HG02840 (cell line): ENCODE results near the gene NSD2.
"Not testable (repeated sequence)": the region's sequence is repeated elsewhere in the genome, so short reads cannot be mapped to it uniquely, and the experiment has no call there.

Source experiments
- ATAC-seq: cut with Tn5 transposase; IDR thresholded peaks from one replicate; pipeline ENCODE4 v1.9.1; 2021; ENCODE audit warnings: mild to moderate bottlenecking, moderate library complexity, moderate number of reproducible peaks; ENCODE audit not compliant: unreplicated experiment, low FRiP score

NSD2 gene

DNA sequence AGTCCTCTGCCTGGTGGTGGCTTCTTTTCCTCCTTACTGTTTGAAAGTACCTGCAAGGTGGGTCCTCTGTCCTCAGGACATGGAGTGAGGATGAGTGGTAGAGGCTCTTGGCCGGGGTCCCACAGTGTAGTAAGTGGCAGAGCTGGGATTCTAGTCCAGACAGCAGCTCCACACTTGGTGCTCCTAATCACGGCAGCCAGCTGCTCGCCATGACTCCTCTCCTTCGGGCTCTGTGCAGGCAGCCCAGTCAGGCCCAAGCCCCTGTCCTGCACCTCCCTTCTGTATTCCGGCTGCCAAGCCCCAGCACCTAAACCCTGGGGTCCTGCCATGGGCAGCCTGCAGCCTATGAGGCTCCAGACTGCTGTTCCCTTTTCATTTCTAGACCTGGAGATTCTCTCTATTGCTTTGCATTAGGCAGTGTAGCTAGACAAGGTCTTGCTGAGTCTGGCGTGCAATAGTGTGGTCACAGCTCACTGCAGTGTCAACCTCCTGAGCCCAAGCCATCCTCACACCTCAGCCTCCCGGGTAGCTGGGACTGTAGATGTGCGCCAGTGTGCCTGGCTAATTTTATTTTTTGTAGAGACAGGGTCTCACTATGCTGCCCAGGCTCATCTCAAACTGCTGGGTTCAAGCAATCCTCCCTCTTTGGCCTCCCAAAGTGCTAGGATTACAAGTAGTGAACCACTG, 24.9 kb downstream of the NSD2 start:
- ATAC-seq: no peak

DNA sequence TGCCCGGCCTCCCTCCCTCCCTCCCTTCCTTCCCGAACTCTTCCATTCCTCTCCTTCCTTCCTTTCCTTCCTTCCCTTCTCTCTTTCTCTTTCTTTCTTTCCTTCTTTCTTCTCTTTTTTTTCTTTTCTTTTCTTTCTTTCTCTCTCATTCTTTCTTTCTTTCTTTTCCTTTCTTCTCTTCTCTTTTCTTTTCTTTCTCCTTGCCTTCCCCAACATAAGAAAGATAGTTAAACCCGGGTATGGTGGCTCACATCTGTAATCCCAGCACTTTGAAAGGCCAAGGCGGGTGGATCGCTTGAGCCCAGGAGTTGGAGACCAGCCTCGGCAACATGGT, 25.4 kb downstream of the NSD2 start:
- no peak for ATAC-seq

DNA sequence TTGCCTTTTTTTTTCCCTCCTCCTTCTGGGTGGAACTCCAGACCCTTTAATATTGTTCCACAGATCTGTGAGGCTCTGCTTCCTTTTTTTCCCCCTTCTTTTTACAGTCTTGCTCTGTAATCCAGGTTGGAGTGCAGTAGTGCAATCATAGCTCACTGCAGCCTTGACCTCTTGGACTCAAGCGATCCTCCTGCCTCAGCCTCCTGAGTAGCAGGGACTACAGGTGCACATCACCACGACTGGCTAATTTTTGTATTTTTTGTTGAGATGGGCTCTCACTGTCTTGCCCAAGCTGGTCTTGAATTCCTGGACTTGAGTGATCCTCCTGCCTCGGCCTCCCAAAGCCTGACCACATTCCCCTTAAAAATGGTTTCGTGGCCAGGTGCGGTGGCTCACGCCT, 26.8 kb downstream of the NSD2 start:
- no peak for ATAC-seq

DNA sequence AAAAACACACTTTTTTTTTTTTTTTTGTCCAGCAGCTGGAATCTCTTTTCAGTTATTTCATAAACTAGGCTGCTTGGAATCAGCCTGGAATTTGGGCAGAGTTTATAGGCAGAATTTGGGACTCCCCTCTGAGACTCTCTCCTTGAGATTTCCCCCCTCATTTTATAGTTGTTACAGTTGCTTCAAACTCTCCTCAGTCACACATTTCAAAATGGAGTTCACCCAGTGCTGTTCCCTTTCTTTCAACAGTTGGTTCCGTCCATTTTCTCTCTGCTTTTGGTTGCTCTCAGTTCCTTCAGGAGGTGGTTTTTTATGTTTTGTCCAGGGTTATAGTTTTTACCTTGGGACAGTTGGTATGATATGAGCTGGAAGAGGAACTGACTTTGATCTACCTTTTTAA, 27.5 kb downstream of the NSD2 start:
- ATAC-seq: no peak

DNA sequence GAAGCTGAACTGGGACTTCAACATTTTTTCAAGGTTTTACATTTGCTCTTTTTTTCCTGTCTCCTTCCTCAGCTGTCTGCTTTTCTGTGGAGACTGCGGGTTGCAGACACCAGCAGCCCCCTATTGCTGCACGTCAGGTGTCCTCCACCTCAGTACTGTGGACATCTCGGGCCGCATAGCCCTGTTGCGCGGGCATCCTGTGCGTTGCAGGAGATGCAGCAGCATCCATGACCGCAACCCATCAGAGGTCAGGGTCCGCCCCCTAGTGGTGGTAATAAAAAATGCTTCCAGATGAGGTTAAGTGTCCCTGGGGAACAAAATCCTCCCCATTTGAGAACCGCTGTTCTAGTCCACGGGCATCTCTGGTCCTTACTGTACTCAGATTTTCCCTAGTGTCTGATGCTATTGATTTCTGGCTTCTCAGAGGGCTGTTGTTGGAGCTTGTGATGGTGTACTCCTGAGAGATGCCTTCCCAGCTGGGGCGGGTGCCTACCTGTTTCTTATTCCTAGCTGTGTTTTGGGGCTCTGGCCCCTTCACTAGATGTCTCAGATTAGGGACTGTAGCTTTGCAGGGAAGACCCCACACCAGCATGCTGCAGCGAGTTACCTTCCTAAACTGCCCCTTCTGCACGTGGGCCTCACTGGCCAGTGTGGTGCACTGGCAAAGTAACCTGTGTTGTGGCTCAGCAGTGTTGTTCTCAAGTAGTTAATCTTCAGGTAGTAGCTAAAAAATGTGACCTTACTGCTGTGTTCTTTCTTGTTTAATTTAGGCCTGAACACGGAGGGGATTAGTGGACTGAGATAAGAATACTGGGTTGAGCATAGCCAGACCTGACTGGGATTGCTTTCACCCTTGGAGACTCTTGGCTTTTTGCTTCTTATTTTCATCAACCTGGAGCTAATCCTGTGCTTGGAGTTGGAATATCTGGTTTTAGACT, 28.2 kb downstream of the NSD2 start:
- peak; percentile 66 for ATAC-seq

DNA sequence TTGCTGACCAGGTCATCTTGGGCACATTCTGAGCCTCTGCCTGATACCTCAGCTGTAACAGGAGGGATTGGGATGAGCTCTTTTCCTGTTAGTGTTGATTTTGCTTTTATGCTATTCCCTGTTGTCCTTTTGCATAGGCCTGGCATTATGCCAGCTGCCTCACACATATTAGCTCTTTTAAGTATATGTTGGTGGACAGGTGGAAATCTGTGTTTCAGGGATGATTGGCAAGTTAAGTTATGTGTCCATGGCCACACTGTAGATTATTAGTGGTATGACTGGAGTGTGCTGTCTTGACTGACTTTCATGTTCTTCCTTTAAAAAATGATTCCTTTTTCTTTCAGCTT, 28.9 kb downstream of the NSD2 start:
- no peak for ATAC-seq

DNA sequence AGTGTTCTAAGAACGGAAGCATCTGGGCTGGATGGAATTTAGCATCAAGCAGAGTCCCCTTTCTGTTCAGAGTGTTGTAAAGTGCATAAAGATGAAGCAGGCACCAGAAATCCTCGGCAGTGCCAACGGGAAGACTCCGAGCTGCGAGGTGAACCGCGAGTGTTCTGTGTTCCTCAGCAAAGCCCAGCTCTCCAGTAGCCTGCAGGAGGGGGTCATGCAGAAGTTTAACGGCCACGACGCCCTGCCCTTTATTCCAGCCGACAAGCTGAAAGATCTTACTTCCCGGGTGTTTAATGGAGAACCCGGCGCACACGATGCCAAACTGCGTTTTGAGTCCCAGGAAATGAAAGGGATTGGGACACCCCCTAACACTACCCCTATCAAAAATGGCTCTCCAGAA, 29.4 kb downstream of the NSD2 start:
- no peak for ATAC-seq

DNA sequence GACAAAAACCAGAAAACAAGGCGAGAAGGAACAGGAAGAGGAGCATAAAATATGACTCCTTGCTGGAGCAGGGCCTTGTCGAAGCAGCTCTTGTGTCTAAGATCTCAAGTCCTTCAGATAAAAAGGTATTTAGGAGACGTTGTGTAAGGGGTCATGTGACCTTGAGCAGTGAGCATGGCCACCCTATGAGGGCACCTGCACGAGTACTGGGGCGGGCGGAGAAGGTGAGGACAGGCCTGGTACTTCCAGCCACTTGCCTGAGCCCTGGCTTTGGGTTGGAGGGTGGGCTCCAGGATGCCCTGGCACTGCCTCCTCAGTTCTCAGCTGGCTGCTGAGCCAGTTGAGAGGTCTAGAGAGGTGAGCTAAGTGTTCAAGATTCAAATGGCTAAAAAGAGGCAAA, 29.9 kb downstream of the NSD2 start:
- no peak for ATAC-seq

DNA sequence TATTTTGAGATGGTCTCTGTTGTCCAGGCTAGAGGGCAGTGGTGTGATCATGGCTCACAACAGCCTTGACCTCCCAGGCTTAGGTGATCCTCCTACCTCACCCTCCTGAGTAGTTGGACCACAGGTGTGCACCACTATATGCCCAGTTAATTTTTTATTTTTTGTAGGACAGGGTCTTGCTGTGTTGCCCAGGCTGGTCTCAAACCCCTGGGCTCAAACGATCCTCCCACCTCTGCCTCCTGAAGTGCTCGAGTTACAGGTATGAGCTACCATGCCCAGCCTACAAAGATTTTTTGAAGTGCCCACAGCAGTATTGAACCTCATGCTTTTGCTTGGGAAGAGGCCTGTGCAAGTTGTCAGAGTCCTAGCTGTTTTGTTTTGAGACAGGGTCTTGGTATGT, 31.1 kb downstream of the NSD2 start:
- no peak for ATAC-seq

DNA sequence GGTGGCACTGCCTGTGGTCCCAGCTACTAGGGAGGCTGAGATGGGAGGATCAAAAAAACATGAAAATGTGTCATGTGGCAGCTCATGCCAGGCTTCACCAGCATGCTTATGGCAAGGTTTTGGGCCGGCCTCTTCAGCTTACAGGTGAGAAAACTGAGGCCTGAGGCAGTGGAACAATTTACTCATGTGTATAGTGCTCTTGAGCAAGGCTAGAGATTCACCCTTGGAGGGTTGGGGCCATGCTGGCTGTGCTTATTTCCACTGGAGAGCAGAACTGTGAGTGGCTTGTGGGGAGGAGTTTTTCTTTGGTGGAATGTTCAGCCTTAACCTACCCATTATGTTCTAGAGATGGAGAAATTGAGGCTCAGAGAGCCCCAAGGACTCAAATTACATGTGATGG, 31.8 kb downstream of the NSD2 start:
- no peak for ATAC-seq

DNA sequence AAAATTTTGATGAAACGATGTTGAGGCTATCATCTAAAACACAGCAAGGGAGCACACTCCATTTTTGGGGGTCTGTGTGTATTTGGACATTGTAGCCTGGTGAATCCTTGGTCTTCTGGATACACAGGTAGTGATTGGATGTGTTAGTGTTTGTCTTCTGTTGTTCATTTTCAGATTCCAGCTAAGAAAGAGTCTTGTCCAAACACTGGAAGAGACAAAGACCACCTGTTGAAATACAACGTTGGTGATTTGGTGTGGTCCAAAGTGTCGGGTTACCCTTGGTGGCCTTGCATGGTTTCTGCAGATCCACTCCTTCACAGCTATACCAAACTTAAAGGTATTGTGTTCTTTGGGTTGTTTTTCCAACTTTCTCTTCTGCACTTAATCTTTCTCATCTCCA, 32.8 kb downstream of the NSD2 start:
- no peak for ATAC-seq

DNA sequence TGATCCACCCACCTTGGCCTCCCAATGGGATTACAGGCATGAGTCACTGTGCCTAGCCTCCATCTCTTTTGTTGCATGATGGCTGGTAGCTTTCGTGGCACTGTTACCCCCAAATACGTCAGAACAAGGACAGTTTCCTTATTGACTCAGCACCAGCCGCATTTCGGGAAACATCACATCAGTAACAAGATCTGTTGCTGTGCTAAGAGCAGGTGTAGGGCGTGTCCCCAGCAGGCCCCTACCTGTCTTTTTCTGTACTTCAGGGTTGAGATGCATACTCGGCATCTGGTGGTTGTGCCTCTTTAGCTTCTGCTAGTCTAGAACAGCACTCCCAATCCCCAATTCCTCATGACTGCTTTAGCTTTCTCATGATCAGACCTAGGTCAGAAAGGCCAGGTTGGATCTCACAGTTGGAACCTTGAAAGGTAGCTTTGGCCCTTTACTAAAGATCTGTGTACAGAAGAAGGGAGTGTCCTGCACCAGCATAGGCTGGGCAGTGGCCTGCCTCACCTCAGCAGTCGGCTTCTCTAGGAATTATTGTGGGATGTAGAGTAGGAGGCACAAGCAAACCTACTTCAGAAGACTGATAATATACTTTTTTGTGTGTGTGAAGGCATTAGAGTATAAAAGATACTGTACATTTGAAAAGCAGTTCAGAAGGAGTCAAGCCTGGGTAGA, 36.8 kb downstream of the NSD2 start:
- no peak for ATAC-seq

DNA sequence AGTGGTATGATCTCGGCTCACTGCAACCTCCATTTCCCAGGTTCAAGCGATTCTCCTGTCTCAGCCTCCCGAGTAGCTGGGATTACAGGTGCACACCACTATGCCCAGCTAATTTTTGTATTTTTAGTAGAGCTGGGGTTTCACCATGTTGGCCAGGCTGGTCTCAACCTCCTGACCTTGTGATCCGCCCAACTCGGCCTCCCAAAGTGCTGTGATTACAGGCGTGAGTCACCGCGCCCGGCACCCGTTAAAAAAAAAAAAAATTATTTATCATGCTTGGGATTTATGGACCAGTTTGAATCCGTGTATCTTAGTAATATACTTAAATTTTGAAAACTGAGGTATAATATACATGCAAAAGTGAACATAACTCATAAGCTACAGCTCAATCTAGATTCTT, 38.5 kb downstream of the NSD2 start:
- ATAC-seq: not testable (repeated sequence)

DNA sequence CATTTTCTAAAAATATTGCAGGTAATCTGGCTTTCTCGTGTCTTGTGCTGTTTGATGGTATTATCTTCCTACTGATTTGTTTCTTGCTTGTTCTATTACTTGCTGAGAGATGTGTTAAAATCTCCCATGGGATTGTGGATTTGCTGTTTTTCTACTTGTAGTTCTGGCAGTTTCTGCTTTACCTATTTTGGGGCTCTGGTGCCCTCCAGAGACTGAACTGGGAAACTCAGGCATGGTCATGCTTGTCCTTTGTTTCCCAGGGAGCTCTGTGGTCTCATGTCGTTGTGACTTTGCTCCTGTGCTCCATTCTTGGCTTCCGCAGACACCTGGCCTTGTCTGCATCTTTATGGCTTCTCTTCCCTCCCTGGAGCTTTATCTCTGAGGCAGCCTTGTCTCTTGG, 39.5 kb downstream of the NSD2 start:
- no peak for ATAC-seq

DNA sequence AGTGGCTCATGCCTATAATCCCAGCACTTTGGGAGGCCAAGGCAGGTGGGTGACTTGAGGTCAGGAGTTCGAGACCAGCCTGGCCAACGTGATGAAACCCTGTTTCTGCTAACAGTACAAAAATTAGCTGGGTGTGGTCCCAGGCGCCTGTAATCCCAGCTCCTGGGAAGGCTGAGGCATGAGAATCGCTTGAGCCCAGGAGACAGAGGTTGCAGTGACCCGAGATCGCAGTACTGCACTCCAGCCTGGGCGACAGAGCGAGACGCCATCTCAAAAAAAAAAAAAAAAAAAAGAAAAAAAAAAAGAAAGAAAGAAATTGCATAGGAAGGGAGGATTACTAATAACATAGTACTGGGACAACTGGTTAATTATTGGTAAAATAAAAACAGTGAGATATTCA, 40.1 kb downstream of the NSD2 start:
- not testable (repeated sequence) for ATAC-seq

DNA sequence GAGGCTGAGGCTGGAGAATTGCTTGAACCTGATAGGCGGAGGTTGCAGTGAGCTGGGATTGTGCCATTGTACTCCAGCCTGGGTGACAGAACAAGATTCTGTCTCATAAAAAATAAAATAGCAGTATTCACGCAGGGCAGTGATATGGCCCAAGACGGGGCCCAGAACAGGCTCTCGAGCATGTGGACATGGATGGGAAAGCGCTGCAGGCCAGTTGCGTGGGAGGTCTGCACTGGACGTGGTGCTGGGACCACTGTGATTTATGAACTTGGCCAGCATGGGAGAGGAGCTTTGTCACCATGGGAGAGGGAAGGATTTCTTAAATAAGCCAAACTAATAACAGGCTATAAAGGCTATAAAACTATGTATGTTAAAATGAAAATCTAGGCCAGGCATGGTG, 51.6 kb downstream of the NSD2 start:
- no peak for ATAC-seq

DNA sequence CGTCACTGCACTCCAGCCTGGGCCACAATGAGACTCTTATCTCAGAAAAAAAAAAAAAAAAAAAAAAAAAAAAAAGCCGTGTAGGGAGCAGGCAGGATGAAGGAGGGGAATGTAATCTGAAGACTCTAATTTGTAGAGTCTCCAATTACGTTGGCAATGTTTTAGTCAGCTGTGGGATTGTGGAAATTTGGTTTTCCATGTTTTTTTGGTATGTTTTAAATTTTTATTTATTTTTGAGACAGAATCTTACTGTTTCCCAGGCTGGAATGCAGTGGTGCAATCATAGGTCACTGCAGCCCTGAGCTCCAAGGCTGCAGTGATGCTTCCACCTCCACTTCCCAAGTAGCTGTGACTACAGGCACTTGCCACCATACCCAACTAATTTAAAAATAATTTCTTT, 56.5 kb downstream of the NSD2 start:
- ATAC-seq: no peak

DNA sequence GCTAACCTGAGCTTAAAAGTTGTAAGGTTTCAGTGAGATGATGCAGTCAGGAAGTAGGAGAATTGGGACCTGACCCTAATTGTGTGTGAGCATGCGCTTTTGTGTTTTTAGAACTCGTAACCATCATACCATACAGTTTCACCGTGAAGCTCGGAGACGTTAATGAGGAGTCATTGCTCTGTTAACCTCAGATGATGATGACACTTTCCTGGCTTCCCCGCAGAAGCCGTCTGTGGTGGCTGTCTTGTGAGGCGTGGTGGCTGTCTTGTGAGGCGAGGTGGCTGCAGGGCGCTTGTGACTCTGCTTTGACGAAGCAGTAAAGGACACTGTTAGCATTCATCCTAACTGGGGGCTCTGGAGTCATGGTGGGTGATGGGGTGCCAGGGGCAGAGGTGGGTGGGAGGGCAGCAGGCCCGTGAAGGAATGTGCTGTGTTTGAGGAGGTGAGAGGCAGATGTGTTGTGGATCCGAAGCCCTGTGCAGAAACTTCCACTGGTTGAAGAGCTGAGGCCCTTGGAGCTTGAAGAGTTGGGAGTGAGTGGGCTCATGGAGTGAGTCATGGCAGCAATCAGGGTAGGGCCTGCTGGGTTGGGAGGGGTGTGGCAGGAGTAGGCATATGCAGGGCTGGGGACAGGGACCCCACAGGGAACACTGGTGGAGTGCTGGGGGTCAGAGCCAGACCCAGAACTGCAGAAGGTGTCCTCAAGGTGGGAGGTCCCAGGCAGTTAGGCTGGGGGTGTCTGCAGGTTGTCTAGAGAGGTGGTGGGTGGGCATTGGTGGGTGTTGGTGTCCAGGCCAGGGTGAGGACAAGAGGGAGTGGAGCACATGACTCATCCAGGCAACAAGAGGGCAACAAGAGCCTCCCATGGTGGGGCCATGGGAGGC, 57.4 kb downstream of the NSD2 start:
- no peak for ATAC-seq

DNA sequence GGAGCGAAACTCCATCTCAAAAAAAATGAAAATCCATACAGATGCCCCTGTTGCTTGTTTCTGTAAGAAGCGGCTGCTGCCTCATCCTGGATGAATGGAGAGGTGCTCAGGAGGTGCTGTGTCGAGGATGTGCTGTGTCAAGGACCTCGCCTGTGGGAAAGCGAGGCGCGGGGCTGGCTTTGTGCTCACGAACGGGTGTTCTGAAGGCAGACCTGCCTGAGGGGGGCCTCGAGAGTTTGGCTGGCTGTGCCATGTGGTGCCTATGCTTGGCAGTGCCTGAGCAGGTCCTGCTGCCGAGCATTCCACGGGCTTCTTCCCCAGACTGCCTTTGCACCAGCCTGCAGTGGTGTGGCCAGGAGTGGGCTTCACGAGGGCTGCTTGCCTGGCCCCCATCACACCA, 61.5 kb downstream of the NSD2 start:
- ATAC-seq: no peak

DNA sequence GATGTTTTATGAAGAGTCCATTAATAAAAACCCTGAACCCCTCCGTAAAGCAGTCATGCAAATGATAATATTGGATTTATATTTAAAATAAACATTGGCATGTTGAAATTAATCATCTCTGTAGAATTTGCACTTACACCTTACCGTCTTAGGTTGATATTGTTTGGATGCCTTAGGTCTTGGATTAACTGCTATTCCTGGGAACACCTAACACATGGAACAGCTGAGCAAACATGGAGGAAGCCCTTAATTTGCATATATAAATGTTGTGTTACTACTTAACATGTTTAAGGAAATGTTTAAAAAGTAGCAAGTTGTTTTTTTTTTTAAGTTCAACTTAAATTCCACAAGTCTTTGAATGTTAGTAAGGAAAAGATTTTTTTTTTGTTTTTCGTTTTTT, 62.5 kb downstream of the NSD2 start:
- no peak for ATAC-seq

DNA sequence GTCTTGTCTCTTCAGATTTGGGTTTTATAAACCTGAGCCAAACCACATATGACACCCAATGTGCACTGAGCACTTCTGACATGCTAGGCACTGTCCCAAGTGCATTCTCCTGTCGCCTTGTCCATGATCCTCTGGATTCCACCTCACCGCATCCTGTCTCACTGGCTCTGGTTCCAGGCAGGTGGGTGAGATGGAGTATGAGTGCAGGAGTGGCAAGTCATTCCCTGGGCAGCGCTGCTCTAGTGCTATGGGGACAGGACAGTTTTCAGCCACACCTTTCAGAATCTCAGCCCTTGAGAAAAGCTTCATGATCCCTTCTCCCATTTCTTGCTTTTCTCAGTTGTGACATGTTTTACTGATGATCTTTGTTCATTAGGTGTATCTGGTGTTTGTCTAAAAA, 66.4 kb downstream of the NSD2 start:
- ATAC-seq: no peak
